Right lobe of liver (tissue), 6 donors: ENCODE results near the gene DPPA3. TPM values are rescaled to one million over a fixed set of nuclear protein-coding genes. Genes with fewer than 3 reads are reported as not detected.

Experiments
- ATAC-seq, 4 donors: fragments of 200-7000 bp; cut with Tn5 transposase; one replicate each; pipeline ENCODE4 v1.9.1; 2020; ENCODE audit warnings: mild to moderate bottlenecking in 4 of 4, moderate library complexity in 4 of 4
- DNase-seq, 3 donors: peaks; one replicate each; pipeline ENCODE4 v3.0.0-alpha.2; 2020
- H3K27ac ChIP-seq, 3 donors: fragments of 200-600 bp; one replicate each; pipeline ENCODE4 v1.8.0; 2022
- H3K27me3 ChIP-seq, 2 donors: fragments of 200-600 bp; one replicate each; pipeline ENCODE4 v1.8.0; 2022
- H3K36me3 ChIP-seq, 4 donors: fragments of 200-600 bp; sonication (generic) in 1 of 4; one replicate each; pipeline versions ENCODE4 v1.5.1 to v1.8.0; 2017 to 2022; ENCODE audit warnings: control low read depth in 1 of 4
- H3K4me1 ChIP-seq, 4 donors: fragments of 200-600 bp; sonication (generic) in 1 of 4; one replicate each; pipeline versions ENCODE4 v1.5.1 to v1.8.0; 2017 to 2022; ENCODE audit warnings: control low read depth in 1 of 4
- H3K4me3 ChIP-seq, 3 donors: fragments of 200-600 bp; one replicate each; pipeline ENCODE4 v1.8.0; 2022
- H3K9me3 ChIP-seq, 4 donors: fragments of 200-600 bp; sonication (generic) in 1 of 4; one replicate each; pipeline versions ENCODE4 v1.5.1 to v1.8.0; 2017 to 2022; ENCODE audit warnings: control low read depth in 1 of 4
- POLR2A ChIP-seq: fragments of 450-650 bp; IDR thresholded peaks from one replicate; pipeline ENCODE4 v1.6.1; 2017; ENCODE audit warnings: antibody characterized with exemption, mild to moderate bottlenecking
- WGBS: methylation state at CpG from one replicate; pipeline ENCODE4 v1.1.6; 2018; ENCODE audit warnings: low coverage, low lambda C conversion rate; ENCODE audit not compliant: insufficient coverage; ENCODE audit errors: missing lambda C conversion rate; 5-methylcytosine and 5-hydroxymethylcytosine counted together
- intact Hi-C, 2 donors: fragments of 100-400 bp; cut with DNase I; formaldehyde crosslinking; loops; one replicate each; pipeline versions ENCODE4 v1.11.2 to v1.14.1; 2022
- total RNA-seq, 6 experiments: library from RNA; depleted of rRNA in 2 of 6; stranded (reverse); fragments of >200 nt in 2 of 6; fragmentation: NEBNext Ultra II Directional in 3 of 6; extraction: Animal tissue kit (Norgen Biotek cat#: 25700) in 3 of 6; gene quantifications; one replicate each; pipeline versions ENCODE4 v1.1.0 to v1.2.4, GENCODE V29; 2016 to 2023
- TF ChIP-seq, protein P1 (sequence below), 4 donors: fragments of 200-600 bp in 3 of 4; fragments of 450-650 bp in 1 of 4; IDR thresholded peaks; one replicate each; pipeline versions ENCODE4 v1.5.1 to v1.8.0; 2016 to 2022; ENCODE audit warnings: antibody characterized with exemption in 4 of 4, mild to moderate bottlenecking in 2 of 4
- donor health status: DM: no; HTN: yes; CAD: no.
- donor health status: DM: no; HTN: no; CAD: no.
- donor health status: DM: no; HTN: no; CAD: no.
- donor health status: DM: no; HTN: yes; CAD: no.
- donor health status: DM: no; HTN: yes; CAD: no.

DPPA3 gene
- total RNA-seq, 6 experiments from 2014 or later = not detected

DNA sequence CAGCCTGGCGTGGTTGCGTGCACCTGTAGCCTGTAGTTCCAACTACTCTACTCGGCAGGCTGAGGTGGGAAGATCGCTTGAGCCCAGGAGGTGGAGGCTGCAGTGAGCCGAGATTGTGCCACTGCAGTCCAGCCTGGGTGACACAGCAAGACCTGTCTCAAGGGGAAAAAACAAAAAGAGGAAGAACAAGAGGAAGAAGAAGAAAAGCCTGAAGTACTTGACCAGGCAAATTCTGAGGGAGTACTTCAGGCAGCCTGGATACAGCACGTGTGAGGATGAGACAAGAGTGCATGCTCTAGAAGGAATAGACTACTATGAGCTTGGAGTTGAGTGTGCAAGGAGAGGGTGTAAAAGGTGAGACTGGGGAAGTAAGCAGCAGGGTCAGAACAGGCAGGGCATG, 17.4 kb upstream of the DPPA3 start:
- no peak overlapping the region for H3K4me3 ChIP-seq
- DNase-seq (no peak), ATAC-seq (peak in 1 of 4 donors; percentile 25)
- no peaks in the 10 kb centered on the region for H3K27me3 ChIP-seq
- TF ChIP-seq POLR2A = no peak
- TF ChIP-seq, protein P1, sequence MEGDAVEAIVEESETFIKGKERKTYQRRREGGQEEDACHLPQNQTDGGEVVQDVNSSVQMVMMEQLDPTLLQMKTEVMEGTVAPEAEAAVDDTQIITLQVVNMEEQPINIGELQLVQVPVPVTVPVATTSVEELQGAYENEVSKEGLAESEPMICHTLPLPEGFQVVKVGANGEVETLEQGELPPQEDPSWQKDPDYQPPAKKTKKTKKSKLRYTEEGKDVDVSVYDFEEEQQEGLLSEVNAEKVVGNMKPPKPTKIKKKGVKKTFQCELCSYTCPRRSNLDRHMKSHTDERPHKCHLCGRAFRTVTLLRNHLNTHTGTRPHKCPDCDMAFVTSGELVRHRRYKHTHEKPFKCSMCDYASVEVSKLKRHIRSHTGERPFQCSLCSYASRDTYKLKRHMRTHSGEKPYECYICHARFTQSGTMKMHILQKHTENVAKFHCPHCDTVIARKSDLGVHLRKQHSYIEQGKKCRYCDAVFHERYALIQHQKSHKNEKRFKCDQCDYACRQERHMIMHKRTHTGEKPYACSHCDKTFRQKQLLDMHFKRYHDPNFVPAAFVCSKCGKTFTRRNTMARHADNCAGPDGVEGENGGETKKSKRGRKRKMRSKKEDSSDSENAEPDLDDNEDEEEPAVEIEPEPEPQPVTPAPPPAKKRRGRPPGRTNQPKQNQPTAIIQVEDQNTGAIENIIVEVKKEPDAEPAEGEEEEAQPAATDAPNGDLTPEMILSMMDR (IDR thresholded peaks at IDR 0.05) = no peak
- no peaks in the 10 kb centered on the region for H3K9me3 ChIP-seq
- no peak overlapping the region for H3K27ac ChIP-seq
- no peaks in the 10 kb centered on the region for H3K36me3 ChIP-seq
- H3K4me1 ChIP-seq = no peaks in the 10 kb centered on the region
- intact Hi-C loops = no loop called here
- 79% methylated on average over 6 of the region's 6 CpGs for WGBS

DNA sequence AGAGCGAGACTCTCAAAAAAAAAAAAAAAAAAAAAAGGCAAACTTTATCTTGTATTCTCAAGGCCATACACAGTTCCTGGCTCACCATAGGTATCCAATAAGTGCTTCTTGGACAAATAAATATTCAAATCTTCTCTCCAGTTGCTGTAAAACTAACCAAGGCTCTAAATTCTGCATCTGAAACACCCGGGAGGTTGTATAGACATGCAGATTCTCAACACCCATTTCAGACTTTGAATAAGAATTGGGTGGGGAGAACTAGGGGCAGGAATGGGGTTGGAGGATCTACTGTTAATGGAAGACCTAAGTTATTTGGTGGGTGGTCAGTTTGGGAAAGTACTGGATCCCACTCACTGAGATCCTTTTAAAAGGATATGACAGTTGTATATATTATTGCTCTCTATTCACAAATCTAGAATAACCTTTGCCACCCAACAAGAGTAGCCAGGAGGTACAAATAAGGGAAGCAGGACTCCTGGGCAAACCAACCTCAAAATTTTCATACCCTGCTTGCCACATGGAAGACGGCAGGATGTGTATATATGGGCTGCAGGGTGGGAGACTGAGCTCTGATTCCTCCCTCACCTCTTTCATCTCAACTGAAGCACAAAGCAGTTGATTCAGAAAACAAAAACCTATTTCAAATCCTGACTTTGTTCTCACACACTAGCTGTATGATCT, 16.5 kb upstream of the DPPA3 start:
- 57% methylated on average over 3 of the region's 3 CpGs for WGBS
- no peaks in the 10 kb centered on the region for H3K27me3 ChIP-seq
- H3K4me3 ChIP-seq = no peak overlapping the region
- intact Hi-C loops = no loop called here
- H3K27ac ChIP-seq = no peak overlapping the region
- TF ChIP-seq POLR2A = no peak
- no peaks in the 10 kb centered on the region for H3K36me3 ChIP-seq
- no peaks in the 10 kb centered on the region for H3K4me1 ChIP-seq
- H3K9me3 ChIP-seq = no peaks in the 10 kb centered on the region
- ATAC-seq (no peak), DNase-seq (no peak)

DNA sequence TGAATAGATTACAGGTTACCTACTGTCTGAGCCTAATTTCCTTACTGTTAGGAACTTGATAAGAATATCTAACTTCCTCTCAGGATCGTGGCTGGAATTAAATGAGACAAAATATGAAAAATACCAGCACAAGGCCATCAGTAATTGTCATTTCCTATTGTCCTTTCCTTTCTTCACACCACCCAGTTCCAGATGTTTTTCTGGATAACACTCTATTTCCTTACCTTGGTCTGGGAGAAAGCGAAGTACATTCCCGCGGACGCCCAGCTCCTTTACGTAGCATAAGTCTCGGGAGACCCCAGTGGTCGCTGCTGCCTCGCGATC, 16.0 kb upstream of the DPPA3 start:
- peak in 1 of 4 donors; percentile 12 for ATAC-seq
- no peak for TF ChIP-seq POLR2A
- TF ChIP-seq, protein P1 (IDR thresholded peaks at IDR 0.05) = no peak
- WGBS = 60% methylated on average over 10 of the region's 10 CpGs
- Histone ChIP-seq H3K27me3 (no peaks in the 10 kb centered on the region), H3K4me1 (no peaks in the 10 kb centered on the region), H3K27ac (no peak overlapping the region), H3K4me3 (no peak overlapping the region), H3K9me3 (no peaks in the 10 kb centered on the region), H3K36me3 (no peaks in the 10 kb centered on the region)
- intact Hi-C loops = no loop called here
- DNase-seq = no peak

DNA sequence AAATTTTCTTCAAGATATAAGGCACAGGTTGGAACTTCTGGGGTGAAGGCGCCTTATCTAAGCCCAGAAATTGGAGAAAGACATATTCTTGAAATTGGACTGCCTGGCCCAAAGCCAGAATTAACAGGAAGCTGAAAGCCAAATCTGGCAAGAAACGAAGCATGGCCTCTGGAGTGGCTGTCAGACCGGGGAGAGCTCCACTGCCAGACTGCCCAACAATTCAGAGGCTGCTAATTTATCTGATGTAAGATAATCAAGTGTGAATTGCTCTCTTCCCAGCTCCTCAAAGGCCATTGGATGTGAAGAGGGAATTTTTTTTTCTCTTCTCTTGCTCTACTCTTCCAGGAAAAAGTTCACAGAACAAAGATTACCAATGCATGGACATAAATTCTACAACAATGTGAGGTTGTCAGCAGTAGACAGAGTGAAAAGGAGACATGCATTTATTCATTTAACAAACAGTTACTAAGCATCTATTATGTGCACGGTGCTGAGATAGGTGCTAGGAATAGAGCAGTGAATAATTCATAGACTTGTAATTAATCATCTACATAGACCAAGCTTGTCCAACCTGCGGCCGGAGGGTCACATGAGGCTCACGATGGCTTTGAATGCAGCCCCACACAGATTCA, 15.6 kb upstream of the DPPA3 start, which contains the start of gene GDF3:
TSS of gene GDF3 (minus strand) at position 210 of the 632 bp plus-strand sequence. CDS start at position 163, 47 bp downstream.
- ATAC-seq = peak in 3 of 4 donors; percentile 17 to 32 (median 21)
- H3K4me1 ChIP-seq = no peaks in the 10 kb centered on the region
- H3K27me3 ChIP-seq = no peaks in the 10 kb centered on the region
- no peaks in the 10 kb centered on the region for H3K36me3 ChIP-seq
- WGBS = 28% methylated on average over 4 of the region's 7 CpGs
- no peak for DNase-seq
- TF ChIP-seq, protein P1 (IDR thresholded peaks at IDR 0.05) = no peak
- no peak for TF ChIP-seq POLR2A
- H3K27ac ChIP-seq = no peak within 1 kb of the TSS
- H3K4me3 ChIP-seq = no peak within 1 kb of the TSS
- intact Hi-C loops = no loop called here
- H3K9me3 ChIP-seq = no peaks in the 10 kb centered on the region

DNA sequence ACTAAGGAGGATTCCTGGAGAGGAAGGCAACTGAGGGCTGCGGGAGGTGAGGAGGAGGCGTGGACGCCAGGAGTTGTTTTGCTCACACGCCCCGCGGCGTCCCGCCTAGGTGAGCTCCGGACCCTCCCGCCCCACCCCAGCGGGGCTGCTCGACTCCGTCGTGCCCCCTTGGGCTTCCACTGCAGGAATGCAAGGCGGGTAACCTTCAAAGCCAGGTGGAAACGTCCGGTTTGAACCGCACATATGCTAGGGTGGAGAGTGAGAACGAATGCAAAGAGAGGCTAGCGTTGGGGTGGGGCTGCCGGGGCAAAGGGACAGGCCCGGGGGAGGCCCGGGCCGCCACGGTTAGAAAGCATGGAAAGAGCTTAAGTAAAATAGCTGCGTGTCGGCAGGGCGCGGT, 5.4 kb upstream of the DPPA3 start:
- no peak for ATAC-seq

More for the DNA sequence above, 5.4 kb upstream of the DPPA3 start:
- H3K9me3 ChIP-seq = no peaks in the 10 kb centered on the region
- no peaks in the 10 kb centered on the region for H3K27me3 ChIP-seq
- 89% methylated on average over 14 of the region's 29 CpGs for WGBS
- no peaks in the 10 kb centered on the region for H3K4me1 ChIP-seq
- TF ChIP-seq POLR2A = no peak
- TF ChIP-seq, protein P1 (IDR thresholded peaks at IDR 0.05) = no peak
- intact Hi-C loops = no loop called here
- H3K4me3 ChIP-seq = no peak overlapping the region
- no peak for DNase-seq
- no peak overlapping the region for H3K27ac ChIP-seq
- no peaks in the 10 kb centered on the region for H3K36me3 ChIP-seq
